ENCODE measurements around the gene TMC8.
"Not testable (repeated sequence)": the region's sequence is repeated elsewhere in the genome, so short reads cannot be mapped to it uniquely, and the experiment has no call there.

The TMC8 gene

GRCh38 chr17:78159575-78160158, 29.1 kb downstream of the TMC8 start:
- DNase-seq (ENCODE audit: low spot score), result no peak

- no peak for DNase-seq (ENCODE audit: low spot score)
Measured at GRCh38 chr17:78163881-78164747, 33.5 kb downstream of the TMC8 start.

- no peak for DNase-seq (ENCODE audit: low spot score)
Measured at GRCh38 chr17:78164748-78165607, 34.4 kb downstream of the TMC8 start.

- no peak for DNase-seq (ENCODE audit: low spot score)
Measured at GRCh38 chr17:78166416-78166815, 35.8 kb downstream of the TMC8 start.

- DNase-seq (ENCODE audit: low spot score), result peak; percentile 79
Measured at GRCh38 chr17:78168242-78168902, 37.8 kb downstream of the TMC8 start, which contains the start of gene SYNGR2. TSS of gene SYNGR2 (plus strand) at chr17:78168581. CDS start at chr17:78168617, 36 bp downstream.

- peak; percentile 79 for DNase-seq (ENCODE audit: low spot score)
Measured at GRCh38 chr17:78168903-78169793, 38.6 kb downstream of the TMC8 start.

GRCh38 chr17:78170692-78171590, 40.4 kb downstream of the TMC8 start:
- no peak for DNase-seq (ENCODE audit: low spot score)

- not testable (repeated sequence) for DNase-seq (ENCODE audit: low spot score)
Measured at GRCh38 chr17:78171591-78172248, 41.1 kb downstream of the TMC8 start.

- DNase-seq (ENCODE audit: low spot score), result no peak
Measured at GRCh38 chr17:78172249-78173051, 41.9 kb downstream of the TMC8 start.

- no peak for DNase-seq (ENCODE audit: low spot score)
Measured at GRCh38 chr17:78173097-78173715, 42.6 kb downstream of the TMC8 start.

GRCh38 chr17:78174346-78174869, 43.8 kb downstream of the TMC8 start:
- DNase-seq (ENCODE audit: low spot score), result peak; percentile 80

GRCh38 chr17:78174870-78175642, 44.5 kb downstream of the TMC8 start:
- DNase-seq (ENCODE audit: low spot score), result no peak

GRCh38 chr17:78175643-78175981, 45.0 kb downstream of the TMC8 start:
- DNase-seq (ENCODE audit: low spot score), result no peak

- no peak for DNase-seq (ENCODE audit: low spot score)
Measured at GRCh38 chr17:78176548-78177025, 46.0 kb downstream of the TMC8 start.

- DNase-seq (ENCODE audit: low spot score), result no peak
Measured at GRCh38 chr17:78179372-78179771, 48.8 kb downstream of the TMC8 start.

- no peak for DNase-seq (ENCODE audit: low spot score)
Measured at GRCh38 chr17:78180083-78180482, 49.5 kb downstream of the TMC8 start.

GRCh38 chr17:78180508-78180907, 49.9 kb downstream of the TMC8 start:
- DNase-seq (ENCODE audit: low spot score), result no peak

Measured in SW480 (cell line).